Testis (tissue), 2 donors: ENCODE data around the gene WDR45B.
A peak's percentile ranks its signal among the peaks of the same experiment; 100 is the strongest.

ENCODE experiments used
- POLR2A ChIP-seq: fragments of 450-650 bp; IDR thresholded peaks from one replicate; pipeline ENCODE4 v1.6.1; 2017; ENCODE audit warnings: antibody characterized with exemption, mild to moderate bottlenecking, moderate library complexity
- TF ChIP-seq, protein P1 (sequence below), 3 experiments: fragments of 450-650 bp in 2 of 3; fragments of 200-600 bp in 1 of 3; sonication (generic) in 1 of 3; IDR thresholded peaks; one replicate each; pipeline ENCODE4 v1.5.1; 2016 to 2019; ENCODE audit warnings: antibody characterized with exemption in 3 of 3, mild to moderate bottlenecking in 2 of 3, moderate library complexity in 1 of 3

DNA sequence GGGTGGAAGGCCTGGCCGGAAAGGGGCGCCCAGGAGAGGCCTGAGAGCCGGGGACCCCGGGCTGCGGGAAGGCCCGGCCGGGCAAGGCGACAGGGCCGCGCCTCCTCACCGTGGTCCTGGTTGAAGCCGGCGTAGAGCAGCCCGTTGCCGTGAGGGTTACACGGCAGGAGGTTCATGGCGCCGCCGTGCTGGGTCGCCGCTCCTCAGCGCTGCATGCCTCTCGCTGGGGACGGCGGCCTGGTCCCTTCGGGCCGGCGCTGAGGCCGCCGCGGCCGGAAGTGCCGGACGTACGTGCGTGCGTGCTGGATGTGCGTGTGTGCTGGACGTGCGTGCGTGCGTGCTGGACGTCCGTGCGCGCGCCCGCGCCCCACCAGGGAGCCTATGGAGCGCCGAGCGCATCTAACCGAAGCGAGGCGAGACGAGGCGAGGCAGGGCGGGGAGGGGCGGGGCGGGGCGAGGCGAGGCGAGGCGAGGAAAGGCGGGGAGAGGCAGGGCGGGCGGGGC, at the start of gene WDR45B:
- TF ChIP-seq POLR2A = peak; percentile 91
- TF ChIP-seq, protein P1, sequence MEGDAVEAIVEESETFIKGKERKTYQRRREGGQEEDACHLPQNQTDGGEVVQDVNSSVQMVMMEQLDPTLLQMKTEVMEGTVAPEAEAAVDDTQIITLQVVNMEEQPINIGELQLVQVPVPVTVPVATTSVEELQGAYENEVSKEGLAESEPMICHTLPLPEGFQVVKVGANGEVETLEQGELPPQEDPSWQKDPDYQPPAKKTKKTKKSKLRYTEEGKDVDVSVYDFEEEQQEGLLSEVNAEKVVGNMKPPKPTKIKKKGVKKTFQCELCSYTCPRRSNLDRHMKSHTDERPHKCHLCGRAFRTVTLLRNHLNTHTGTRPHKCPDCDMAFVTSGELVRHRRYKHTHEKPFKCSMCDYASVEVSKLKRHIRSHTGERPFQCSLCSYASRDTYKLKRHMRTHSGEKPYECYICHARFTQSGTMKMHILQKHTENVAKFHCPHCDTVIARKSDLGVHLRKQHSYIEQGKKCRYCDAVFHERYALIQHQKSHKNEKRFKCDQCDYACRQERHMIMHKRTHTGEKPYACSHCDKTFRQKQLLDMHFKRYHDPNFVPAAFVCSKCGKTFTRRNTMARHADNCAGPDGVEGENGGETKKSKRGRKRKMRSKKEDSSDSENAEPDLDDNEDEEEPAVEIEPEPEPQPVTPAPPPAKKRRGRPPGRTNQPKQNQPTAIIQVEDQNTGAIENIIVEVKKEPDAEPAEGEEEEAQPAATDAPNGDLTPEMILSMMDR (IDR thresholded peaks at IDR 0.05) = no peak
